Panc1 (cell line): ENCODE measurements around the gene ZNF557.
"Not testable (repeated sequence)": the region's sequence is repeated elsewhere in the genome, so short reads cannot be mapped to it uniquely, and the experiment has no call there.

ENCODE experiments used
- POLR2AphosphoS5 ChIP-seq: IDR thresholded peaks from 2 replicates; pipeline ENCODE4 v1.6.1; 2012; ENCODE audit warnings: mild to moderate bottlenecking, low read depth, low read length, moderate library complexity
- SIN3A ChIP-seq: IDR thresholded peaks from 2 replicates; pipeline ENCODE4 v1.6.1; 2012; ENCODE audit warnings: low read depth, mild to moderate bottlenecking, low read length, moderate library complexity, borderline replicate concordance; ENCODE audit not compliant: insufficient read depth
- TF ChIP-seq, protein P1 (sequence below): fragments of 450-650 bp; IDR thresholded peaks from 2 replicates; pipeline ENCODE4 v1.5.1; 2017; ENCODE audit warnings: mild to moderate bottlenecking
- TF ChIP-seq, protein P2 (sequence below), 2 experiments: IDR thresholded peaks; 2 replicates each; pipeline ENCODE4 v1.6.1; 2011 to 2012; ENCODE audit warnings: low read depth in 2 of 2, control low read depth in 1 of 2, low read length in 1 of 2, mild to moderate bottlenecking in 1 of 2, moderate library complexity in 1 of 2; ENCODE audit not compliant: insufficient read depth in 1 of 2

DNA sequence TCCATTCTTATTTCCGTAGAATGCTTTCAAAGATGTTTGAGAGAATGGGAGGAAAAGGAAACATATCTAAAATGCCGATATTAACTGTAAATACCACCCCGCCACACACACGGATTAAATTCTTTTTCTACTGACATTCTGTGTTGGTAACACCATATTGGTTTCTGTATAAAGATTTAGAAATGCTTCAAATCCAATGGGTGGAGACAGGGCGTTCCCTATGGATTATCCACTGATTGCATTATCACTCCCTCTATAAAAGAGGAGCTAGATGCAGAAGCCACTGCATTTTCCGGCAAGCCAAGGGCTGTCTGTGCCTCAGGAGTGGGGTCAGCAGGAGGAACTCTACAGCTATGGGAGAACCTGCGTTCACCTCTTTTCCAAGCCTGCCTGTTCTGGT, 20.5 kb upstream of the ZNF557 start, which contains the start of gene MBD3L2:
- TF ChIP-seq, protein P1, sequence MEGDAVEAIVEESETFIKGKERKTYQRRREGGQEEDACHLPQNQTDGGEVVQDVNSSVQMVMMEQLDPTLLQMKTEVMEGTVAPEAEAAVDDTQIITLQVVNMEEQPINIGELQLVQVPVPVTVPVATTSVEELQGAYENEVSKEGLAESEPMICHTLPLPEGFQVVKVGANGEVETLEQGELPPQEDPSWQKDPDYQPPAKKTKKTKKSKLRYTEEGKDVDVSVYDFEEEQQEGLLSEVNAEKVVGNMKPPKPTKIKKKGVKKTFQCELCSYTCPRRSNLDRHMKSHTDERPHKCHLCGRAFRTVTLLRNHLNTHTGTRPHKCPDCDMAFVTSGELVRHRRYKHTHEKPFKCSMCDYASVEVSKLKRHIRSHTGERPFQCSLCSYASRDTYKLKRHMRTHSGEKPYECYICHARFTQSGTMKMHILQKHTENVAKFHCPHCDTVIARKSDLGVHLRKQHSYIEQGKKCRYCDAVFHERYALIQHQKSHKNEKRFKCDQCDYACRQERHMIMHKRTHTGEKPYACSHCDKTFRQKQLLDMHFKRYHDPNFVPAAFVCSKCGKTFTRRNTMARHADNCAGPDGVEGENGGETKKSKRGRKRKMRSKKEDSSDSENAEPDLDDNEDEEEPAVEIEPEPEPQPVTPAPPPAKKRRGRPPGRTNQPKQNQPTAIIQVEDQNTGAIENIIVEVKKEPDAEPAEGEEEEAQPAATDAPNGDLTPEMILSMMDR, result not testable (repeated sequence)
- not testable (repeated sequence) for TF ChIP-seq POLR2AphosphoS5, SIN3A
- TF ChIP-seq, protein P2, sequence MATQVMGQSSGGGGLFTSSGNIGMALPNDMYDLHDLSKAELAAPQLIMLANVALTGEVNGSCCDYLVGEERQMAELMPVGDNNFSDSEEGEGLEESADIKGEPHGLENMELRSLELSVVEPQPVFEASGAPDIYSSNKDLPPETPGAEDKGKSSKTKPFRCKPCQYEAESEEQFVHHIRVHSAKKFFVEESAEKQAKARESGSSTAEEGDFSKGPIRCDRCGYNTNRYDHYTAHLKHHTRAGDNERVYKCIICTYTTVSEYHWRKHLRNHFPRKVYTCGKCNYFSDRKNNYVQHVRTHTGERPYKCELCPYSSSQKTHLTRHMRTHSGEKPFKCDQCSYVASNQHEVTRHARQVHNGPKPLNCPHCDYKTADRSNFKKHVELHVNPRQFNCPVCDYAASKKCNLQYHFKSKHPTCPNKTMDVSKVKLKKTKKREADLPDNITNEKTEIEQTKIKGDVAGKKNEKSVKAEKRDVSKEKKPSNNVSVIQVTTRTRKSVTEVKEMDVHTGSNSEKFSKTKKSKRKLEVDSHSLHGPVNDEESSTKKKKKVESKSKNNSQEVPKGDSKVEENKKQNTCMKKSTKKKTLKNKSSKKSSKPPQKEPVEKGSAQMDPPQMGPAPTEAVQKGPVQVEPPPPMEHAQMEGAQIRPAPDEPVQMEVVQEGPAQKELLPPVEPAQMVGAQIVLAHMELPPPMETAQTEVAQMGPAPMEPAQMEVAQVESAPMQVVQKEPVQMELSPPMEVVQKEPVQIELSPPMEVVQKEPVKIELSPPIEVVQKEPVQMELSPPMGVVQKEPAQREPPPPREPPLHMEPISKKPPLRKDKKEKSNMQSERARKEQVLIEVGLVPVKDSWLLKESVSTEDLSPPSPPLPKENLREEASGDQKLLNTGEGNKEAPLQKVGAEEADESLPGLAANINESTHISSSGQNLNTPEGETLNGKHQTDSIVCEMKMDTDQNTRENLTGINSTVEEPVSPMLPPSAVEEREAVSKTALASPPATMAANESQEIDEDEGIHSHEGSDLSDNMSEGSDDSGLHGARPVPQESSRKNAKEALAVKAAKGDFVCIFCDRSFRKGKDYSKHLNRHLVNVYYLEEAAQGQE (IDR thresholded peaks at IDR 0.05; ENCODE audit: insufficient read depth in 1 of 2, low read depth in 2 of 2, low read length in 1 of 2), result not testable (repeated sequence)
